ENCODE data around the gene TRIM32. TPM values are rescaled to one million over a fixed set of nuclear protein-coding genes. Genes with fewer than 3 reads are reported as not detected.

Gene TRIM32
- polyA plus RNA-seq, 1 of the 3 experiments (the other 2 are of a cell fraction), result 10.2 TPM

- ChIA-PET POLR2A (no interaction called here), CTCF (no interaction called here)
- Histone ChIP-seq H3F3A (replicated peaks; ENCODE audit: insufficient read depth) (peaks cover 3% of the 10 kb centered on the region), H3K4me3 (ENCODE audit: low read depth in 2 of 2, low read length in 1 of 2) (peak overlapping the region in 1 of 2 experiments; percentile 83; a peak in 2 of 4 replicates), H3K36me3 (replicated peaks in 1 of 2; ENCODE audit: control insufficient read depth in 1 of 2, insufficient read depth in 2 of 2, low read length in 1 of 2) (peaks cover 0 to 7% of the 10 kb centered on the region in 2 experiments), H3K27ac (ENCODE audit: low read depth in 2 of 2, low read length in 1 of 2) (no peak overlapping the region), H2AFZ (ENCODE audit: low read depth) (no peak overlapping the region), H3K4me2 (peak overlapping the region; percentile 92), H3K27me3 (ENCODE audit: insufficient read depth) (no peaks in the 10 kb centered on the region), H3K9ac (no peak overlapping the region), H3K9me3 (no peaks in the 10 kb centered on the region), H3K9me2 (no peaks in the 10 kb centered on the region), H3K79me2 (ENCODE audit: insufficient read depth) (peaks cover 66% of the 10 kb centered on the region), H3K4me1 (ENCODE audit: control insufficient read depth in 1 of 2, insufficient read depth in 2 of 2, low read depth in 1 of 2, low read length in 1 of 2) (peaks cover 14 to 20% of the 10 kb centered on the region in 2 experiments; a peak in 3 of 4 replicates), H4K20me1 (ENCODE audit: insufficient read depth) (peaks cover 30% of the 10 kb centered on the region)
- TF ChIP-seq TCF12 (IDR thresholded peaks at IDR 0.05) (no peak), FOXM1 (IDR thresholded peaks at IDR 0.05; ENCODE audit: low read depth) (no peak), NRF1 (IDR thresholded peaks at IDR 0.05; ENCODE audit: low read depth, low read length) (no peak), SMC3 (IDR thresholded peaks at IDR 0.05; ENCODE audit: low read depth, low read length) (no peak), MEF2A (IDR thresholded peaks at IDR 0.05; ENCODE audit: borderline replicate concordance, low read depth) (no peak), USF2 (IDR thresholded peaks at IDR 0.05; ENCODE audit: borderline replicate concordance, low read depth, low read length) (no peak), POLR2AphosphoS5 (IDR thresholded peaks at IDR 0.05; ENCODE audit: low read depth, low read length) (no peak), ZBTB33 (IDR thresholded peaks at IDR 0.05; ENCODE audit: borderline replicate concordance, low read depth) (no peak), JUND (IDR thresholded peaks at IDR 0.05) (no peak), GABPA (IDR thresholded peaks at IDR 0.05; ENCODE audit: low read depth) (no peak), TEAD4 (IDR thresholded peaks at IDR 0.05; ENCODE audit: borderline replicate concordance, insufficient read depth) (no peak), RXRA (IDR thresholded peaks at IDR 0.05; ENCODE audit: borderline replicate concordance, low read depth) (no peak), SIN3A (IDR thresholded peaks at IDR 0.05; ENCODE audit: borderline replicate concordance, low read depth, low read length) (no peak), RAD21 (IDR thresholded peaks at IDR 0.05; ENCODE audit: low read length) (no peak), YY1 (IDR thresholded peaks at IDR 0.05; ENCODE audit: low read depth) (no peak), ELF1 (IDR thresholded peaks at IDR 0.05) (no peak), MXI1 (IDR thresholded peaks at IDR 0.05; ENCODE audit: low read depth, low read length) (no peak), EZH2phosphoT487 (IDR thresholded peaks at IDR 0.05; ENCODE audit: borderline replicate concordance, low read depth) (no peak)
- TF ChIP-seq, protein P1, sequence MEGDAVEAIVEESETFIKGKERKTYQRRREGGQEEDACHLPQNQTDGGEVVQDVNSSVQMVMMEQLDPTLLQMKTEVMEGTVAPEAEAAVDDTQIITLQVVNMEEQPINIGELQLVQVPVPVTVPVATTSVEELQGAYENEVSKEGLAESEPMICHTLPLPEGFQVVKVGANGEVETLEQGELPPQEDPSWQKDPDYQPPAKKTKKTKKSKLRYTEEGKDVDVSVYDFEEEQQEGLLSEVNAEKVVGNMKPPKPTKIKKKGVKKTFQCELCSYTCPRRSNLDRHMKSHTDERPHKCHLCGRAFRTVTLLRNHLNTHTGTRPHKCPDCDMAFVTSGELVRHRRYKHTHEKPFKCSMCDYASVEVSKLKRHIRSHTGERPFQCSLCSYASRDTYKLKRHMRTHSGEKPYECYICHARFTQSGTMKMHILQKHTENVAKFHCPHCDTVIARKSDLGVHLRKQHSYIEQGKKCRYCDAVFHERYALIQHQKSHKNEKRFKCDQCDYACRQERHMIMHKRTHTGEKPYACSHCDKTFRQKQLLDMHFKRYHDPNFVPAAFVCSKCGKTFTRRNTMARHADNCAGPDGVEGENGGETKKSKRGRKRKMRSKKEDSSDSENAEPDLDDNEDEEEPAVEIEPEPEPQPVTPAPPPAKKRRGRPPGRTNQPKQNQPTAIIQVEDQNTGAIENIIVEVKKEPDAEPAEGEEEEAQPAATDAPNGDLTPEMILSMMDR (IDR thresholded peaks at IDR 0.05), result no peak
- WGBS (ENCODE audit: low lambda C conversion rate), result 90% methylated on average over 3 of the region's 3 CpGs
- DNase-seq, result no peak
Observed at GRCh38 chr9:116688806-116689485, 1.8 kb downstream of the TRIM32 start.
